Hepatocyte (in vitro differentiated cells): ENCODE data around the gene MRFAP1L1. TPM values are rescaled to one million over a fixed set of nuclear protein-coding genes. Genes with fewer than 3 reads are reported as not detected.
A peak's percentile ranks its signal among the peaks of the same experiment; 100 is the strongest.
"Not testable (repeated sequence)": the region's sequence is repeated elsewhere in the genome, so short reads cannot be mapped to it uniquely, and the experiment has no call there.

Experiments used
- DNase-seq: peaks from one replicate; pipeline ENCODE4 v3.0.0-alpha.2; 2016; ENCODE audit warnings: low spot score
- H2AFZ ChIP-seq: fragments of 200-600 bp; sonication (generic); 2 replicates; pipeline ENCODE4 v1.6.0; 2016; ENCODE audit warnings: antibody characterized with exemption, mild to moderate bottlenecking
- H3K27ac ChIP-seq: fragments of 200-600 bp; sonication (generic); 2 replicates; pipeline ENCODE4 v1.5.1; 2016; ENCODE audit warnings: mild to moderate bottlenecking
- H3K27me3 ChIP-seq: fragments of 200-600 bp; sonication (generic); 2 replicates; pipeline ENCODE4 v1.6.1; 2016
- H3K36me3 ChIP-seq: fragments of 200-600 bp; sonication (generic); replicated peaks from 2 replicates; pipeline ENCODE4 v1.5.1; 2016; ENCODE audit warnings: low read depth; ENCODE audit not compliant: insufficient read depth
- H3K4me1 ChIP-seq: fragments of 200-600 bp; sonication (generic); 2 replicates; pipeline ENCODE4 v1.5.1; 2016; ENCODE audit warnings: mild to moderate bottlenecking, moderate library complexity; ENCODE audit not compliant: insufficient read depth
- H3K4me2 ChIP-seq: fragments of 200-600 bp; sonication (generic); 2 replicates; pipeline ENCODE4 v1.6.0; 2016
- H3K4me3 ChIP-seq: fragments of 200-600 bp; sonication (generic); 2 replicates; pipeline ENCODE4 v1.5.1; 2016; ENCODE audit warnings: mild to moderate bottlenecking
- H3K79me2 ChIP-seq: fragments of 200-600 bp; sonication (generic); 2 replicates; pipeline ENCODE4 v1.6.0; 2017; ENCODE audit warnings: mild to moderate bottlenecking
- H3K9me2 ChIP-seq: fragments of 200-600 bp; sonication (generic); replicated peaks from 2 replicates; pipeline ENCODE4 v1.6.0; 2017; ENCODE audit warnings: mild to moderate bottlenecking; ENCODE audit not compliant: insufficient read depth
- H3K9me3 ChIP-seq: fragments of 200-600 bp; sonication (generic); 2 replicates; pipeline ENCODE4 v1.5.1; 2016; ENCODE audit warnings: low read depth, mild to moderate bottlenecking
- H4K20me1 ChIP-seq: fragments of 200-600 bp; sonication (generic); 2 replicates; pipeline ENCODE4 v1.6.0; 2016; ENCODE audit warnings: mild to moderate bottlenecking; ENCODE audit not compliant: insufficient read depth, poor library complexity, severe bottlenecking
- EZH2 ChIP-seq: fragments of 200-600 bp; sonication (generic); IDR thresholded peaks from 2 replicates; pipeline ENCODE4 v1.6.1; 2016; ENCODE audit warnings: antibody characterized with exemption, mild to moderate bottlenecking, borderline replicate concordance
- EZH2phosphoT487 ChIP-seq: fragments of 200-600 bp; sonication (generic); IDR thresholded peaks from one replicate; pipeline ENCODE4 v1.6.1; 2018; ENCODE audit warnings: antibody characterized with exemption, mild to moderate bottlenecking, low read depth, moderate library complexity; ENCODE audit not compliant: unreplicated experiment, severe bottlenecking
- WGBS: methylation state at CpG from one replicate; pipeline ENCODE4 v1.1.6; 2016; ENCODE audit warnings: low lambda C conversion rate; ENCODE audit errors: missing lambda C conversion rate; 5-methylcytosine and 5-hydroxymethylcytosine counted together
- polyA plus RNA-seq: library from polyadenylated mRNA; unstranded; fragments of >200 nt; fragmentation: Nextera tagmentation; extraction: Ambion mirVana; gene quantifications from 2 replicates; pipeline ENCODE4 v1.2.1, GENCODE V29; 2016
- total RNA-seq: library from RNA; depleted of rRNA; stranded (reverse); fragments of >200 nt; gene quantifications from 2 replicates; pipeline ENCODE4 v1.2.3, GENCODE V29; 2014
- TF ChIP-seq, protein P1 (sequence below): fragments of 200-600 bp; sonication (generic); IDR thresholded peaks from 2 replicates; pipeline ENCODE4 v1.5.1; 2016; ENCODE audit warnings: antibody characterized with exemption, mild to moderate bottlenecking; ENCODE audit not compliant: poor library complexity

MRFAP1L1 gene
- total and polyA plus RNA-seq, 2 experiments from 2014 or later = 60.8 to 84.9 TPM

DNA sequence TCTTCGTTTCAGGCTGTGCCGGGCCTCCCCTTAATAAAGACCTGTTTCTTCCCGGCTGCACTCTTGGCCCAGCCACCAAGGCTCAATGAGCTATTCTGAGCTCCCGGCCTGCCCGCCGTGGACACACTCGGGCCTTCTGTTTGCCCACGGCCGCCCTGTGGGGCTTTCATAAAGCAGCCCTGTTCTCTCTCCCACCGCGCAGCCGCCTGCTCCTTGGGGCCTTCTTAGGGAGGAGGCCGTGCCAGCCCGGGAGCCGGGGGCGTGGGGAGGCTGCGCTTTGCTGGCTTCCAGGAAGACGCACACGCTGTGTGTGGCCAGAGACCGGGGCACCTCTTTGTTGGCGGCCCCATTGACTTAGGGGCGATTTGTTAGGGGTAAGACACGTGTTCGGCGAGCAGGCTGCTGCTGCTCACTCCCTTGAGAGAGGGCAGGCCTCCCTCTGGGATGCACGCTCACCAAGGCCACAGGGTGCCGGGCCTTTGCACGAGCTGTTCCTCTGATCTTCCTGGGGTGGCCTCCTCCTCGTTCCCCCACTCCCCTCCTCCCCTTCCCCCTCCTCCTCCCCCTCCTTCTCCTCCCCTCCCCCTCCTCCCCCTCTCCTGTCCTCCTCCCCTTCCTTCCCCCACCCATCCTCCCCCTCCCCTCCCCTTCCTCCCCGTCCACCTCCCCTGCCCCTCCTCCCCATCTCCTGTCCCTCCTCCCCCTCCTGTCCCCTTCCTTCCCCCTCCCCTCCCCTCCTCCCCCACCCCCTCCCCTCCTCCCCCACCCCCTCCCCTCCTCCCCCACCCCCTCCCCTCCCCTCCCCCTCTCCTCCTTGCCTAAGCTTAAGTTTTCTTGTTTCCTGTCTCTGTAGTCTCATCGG lies 17.6 kb upstream of the MRFAP1L1 start:
- Histone ChIP-seq H3K9me3 (no peaks in the 10 kb centered on the region), H3K4me1 (no peaks in the 10 kb centered on the region), H2AFZ (peak overlapping the region; percentile 40), H3K27ac (peak overlapping the region; percentile 47), H3K9me2 (no peaks in the 10 kb centered on the region), H3K4me2 (no peak overlapping the region), H3K79me2 (no peaks in the 10 kb centered on the region), H3K27me3 (no peaks in the 10 kb centered on the region), H3K36me3 (no peaks in the 10 kb centered on the region), H3K4me3 (no peak overlapping the region), H4K20me1 (no peaks in the 10 kb centered on the region)
- no peak for TF ChIP-seq EZH2
- DNase-seq = peak; percentile 48
- 67% methylated on average over 26 of the region's 31 CpGs for WGBS

DNA sequence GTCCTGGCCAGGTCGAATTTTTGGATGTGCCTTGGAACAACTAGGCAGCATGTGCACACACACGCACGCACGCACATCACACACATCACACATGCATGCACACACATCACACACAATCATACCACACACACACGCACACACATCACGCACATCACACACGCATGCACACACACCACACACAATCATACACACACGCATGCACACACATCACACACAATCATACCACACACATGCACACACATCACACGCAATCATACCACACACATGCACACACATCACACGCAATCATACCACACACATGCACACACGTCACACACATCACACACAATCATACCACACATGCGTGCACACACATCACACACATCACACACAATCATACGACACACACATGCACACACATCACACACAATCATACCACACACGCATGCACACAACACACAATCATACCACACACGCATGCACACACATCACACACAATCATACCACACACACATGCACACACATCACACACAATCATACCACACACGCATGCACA lies 15.8 kb upstream of the MRFAP1L1 start:
- not testable (repeated sequence) for H3K27ac ChIP-seq
- 93% methylated on average over 9 of the region's 16 CpGs for WGBS

DNA sequence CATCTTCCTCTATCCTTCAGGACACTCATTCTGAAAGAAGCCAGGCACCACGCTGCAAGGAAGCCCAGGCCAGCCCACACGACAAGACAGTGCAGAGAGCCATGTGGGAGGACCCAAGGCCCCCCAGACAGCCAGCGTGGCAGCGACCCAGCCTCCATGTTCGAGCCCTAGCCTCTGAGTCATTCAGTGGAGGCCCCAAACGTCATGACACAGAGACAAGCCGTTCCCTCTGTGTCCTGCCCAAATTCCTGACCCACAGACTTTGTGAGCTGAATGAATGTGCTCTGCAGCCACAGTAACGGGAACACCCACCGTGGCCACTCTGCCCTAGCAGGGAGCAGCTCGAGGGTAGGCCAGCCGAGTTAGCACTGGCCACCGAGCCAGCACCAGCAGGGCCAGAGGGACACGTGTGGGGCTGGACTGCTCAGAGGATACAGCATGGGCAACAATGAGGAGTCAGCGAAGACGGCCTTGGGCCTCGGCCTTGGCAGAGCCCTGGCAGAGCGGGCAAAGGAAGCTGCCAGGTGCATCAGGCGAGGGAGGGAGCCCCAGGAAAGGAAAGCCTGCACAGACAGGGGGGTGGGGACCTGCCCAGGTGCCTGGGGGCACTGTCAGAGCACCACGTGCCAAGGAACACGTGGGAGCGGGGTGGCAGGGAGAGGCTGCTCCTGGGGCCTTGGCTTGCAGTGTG lies 14.9 kb upstream of the MRFAP1L1 start:
- Histone ChIP-seq H2AFZ (no peak overlapping the region), H3K4me1 (no peaks in the 10 kb centered on the region), H4K20me1 (no peaks in the 10 kb centered on the region), H3K27ac (no peak overlapping the region), H3K79me2 (no peaks in the 10 kb centered on the region), H3K4me2 (no peak overlapping the region), H3K36me3 (no peaks in the 10 kb centered on the region), H3K4me3 (no peak overlapping the region), H3K9me2 (no peaks in the 10 kb centered on the region), H3K27me3 (no peaks in the 10 kb centered on the region), H3K9me3 (no peaks in the 10 kb centered on the region)
- DNase-seq = no peak
- no peak for TF ChIP-seq EZH2phosphoT487
- no peak for TF ChIP-seq EZH2
- TF ChIP-seq, protein P1, sequence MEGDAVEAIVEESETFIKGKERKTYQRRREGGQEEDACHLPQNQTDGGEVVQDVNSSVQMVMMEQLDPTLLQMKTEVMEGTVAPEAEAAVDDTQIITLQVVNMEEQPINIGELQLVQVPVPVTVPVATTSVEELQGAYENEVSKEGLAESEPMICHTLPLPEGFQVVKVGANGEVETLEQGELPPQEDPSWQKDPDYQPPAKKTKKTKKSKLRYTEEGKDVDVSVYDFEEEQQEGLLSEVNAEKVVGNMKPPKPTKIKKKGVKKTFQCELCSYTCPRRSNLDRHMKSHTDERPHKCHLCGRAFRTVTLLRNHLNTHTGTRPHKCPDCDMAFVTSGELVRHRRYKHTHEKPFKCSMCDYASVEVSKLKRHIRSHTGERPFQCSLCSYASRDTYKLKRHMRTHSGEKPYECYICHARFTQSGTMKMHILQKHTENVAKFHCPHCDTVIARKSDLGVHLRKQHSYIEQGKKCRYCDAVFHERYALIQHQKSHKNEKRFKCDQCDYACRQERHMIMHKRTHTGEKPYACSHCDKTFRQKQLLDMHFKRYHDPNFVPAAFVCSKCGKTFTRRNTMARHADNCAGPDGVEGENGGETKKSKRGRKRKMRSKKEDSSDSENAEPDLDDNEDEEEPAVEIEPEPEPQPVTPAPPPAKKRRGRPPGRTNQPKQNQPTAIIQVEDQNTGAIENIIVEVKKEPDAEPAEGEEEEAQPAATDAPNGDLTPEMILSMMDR = no peak
- 80% methylated on average over 21 of the region's 21 CpGs for WGBS

More for the DNA sequence above, 15.8 kb upstream of the MRFAP1L1 start:
- not testable (repeated sequence) for H3K79me2 ChIP-seq, DNase-seq, H2AFZ ChIP-seq, H3K9me3 ChIP-seq, H3K27me3 ChIP-seq, H3K36me3 ChIP-seq, H3K9me2 ChIP-seq, H3K4me3 ChIP-seq, H3K4me2 ChIP-seq, H4K20me1 ChIP-seq, H3K4me1 ChIP-seq

- no peak overlapping the region for H3K4me2 ChIP-seq
- no peaks in the 10 kb centered on the region for H3K36me3 ChIP-seq
- TF ChIP-seq EZH2phosphoT487 (no peak), EZH2 (no peak)
- TF ChIP-seq, protein P1 = no peak
- DNase-seq = no peak
- peaks cover 5% of the 10 kb centered on the region for H3K79me2 ChIP-seq
- no peaks in the 10 kb centered on the region for H4K20me1 ChIP-seq
- no peak overlapping the region for H2AFZ ChIP-seq
- no peaks in the 10 kb centered on the region for H3K27me3 ChIP-seq
- H3K4me1 ChIP-seq = no peaks in the 10 kb centered on the region
- WGBS = 88% methylated on average over 8 of the region's 8 CpGs
- H3K9me2 ChIP-seq = no peaks in the 10 kb centered on the region
- no peaks in the 10 kb centered on the region for H3K9me3 ChIP-seq
- H3K4me3 ChIP-seq = no peak overlapping the region
- H3K27ac ChIP-seq = no peak overlapping the region
These were observed 14.2 kb upstream of the MRFAP1L1 start for GRCh38 chr4:6723851-6724250.
